Measurements from ENCODE around the gene TEX26.

The TEX26 gene

DNA sequence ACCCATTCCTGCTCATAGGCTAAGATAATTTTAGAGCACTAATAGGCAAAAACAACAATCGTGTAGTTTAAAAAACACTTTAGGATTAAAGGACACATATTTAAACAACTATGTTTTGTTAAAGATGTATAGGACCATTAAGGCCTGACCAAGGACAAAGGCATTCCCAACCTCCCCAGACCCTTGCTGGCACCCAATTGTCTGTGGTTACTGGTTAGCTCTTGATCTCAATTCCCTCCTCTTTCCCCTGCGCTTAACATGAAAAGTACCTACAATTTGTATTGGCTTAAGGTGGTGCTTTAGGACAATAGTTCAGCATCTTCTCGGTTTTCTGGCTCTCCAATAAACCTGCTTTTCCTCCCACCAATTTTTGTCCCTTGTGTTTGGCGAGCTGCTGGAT is 51.0 kb downstream of the TEX26 start:
- H3K4me3 ChIP-seq (ENCODE audit: low read length): no peak overlapping the region
- DNase-seq (ENCODE audit: low read depth): no peak
- TF ChIP-seq, protein P1, sequence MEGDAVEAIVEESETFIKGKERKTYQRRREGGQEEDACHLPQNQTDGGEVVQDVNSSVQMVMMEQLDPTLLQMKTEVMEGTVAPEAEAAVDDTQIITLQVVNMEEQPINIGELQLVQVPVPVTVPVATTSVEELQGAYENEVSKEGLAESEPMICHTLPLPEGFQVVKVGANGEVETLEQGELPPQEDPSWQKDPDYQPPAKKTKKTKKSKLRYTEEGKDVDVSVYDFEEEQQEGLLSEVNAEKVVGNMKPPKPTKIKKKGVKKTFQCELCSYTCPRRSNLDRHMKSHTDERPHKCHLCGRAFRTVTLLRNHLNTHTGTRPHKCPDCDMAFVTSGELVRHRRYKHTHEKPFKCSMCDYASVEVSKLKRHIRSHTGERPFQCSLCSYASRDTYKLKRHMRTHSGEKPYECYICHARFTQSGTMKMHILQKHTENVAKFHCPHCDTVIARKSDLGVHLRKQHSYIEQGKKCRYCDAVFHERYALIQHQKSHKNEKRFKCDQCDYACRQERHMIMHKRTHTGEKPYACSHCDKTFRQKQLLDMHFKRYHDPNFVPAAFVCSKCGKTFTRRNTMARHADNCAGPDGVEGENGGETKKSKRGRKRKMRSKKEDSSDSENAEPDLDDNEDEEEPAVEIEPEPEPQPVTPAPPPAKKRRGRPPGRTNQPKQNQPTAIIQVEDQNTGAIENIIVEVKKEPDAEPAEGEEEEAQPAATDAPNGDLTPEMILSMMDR (IDR thresholded peaks at IDR 0.05; ENCODE audit: insufficient read depth, low read depth, low read length, missing control alignments): no peak

GRCh38 chr13:30984620-30985019 is 52.2 kb downstream of the TEX26 start:
- DNase-seq (ENCODE audit: low read depth): no peak
- TF ChIP-seq, protein P1 (IDR thresholded peaks at IDR 0.05; ENCODE audit: insufficient read depth, low read depth, low read length, missing control alignments): no peak
- H3K4me3 ChIP-seq (ENCODE audit: low read length): no peak overlapping the region

GRCh38 chr13:30985637-30986205 is 53.3 kb downstream of the TEX26 start:
- TF ChIP-seq, protein P1 (IDR thresholded peaks at IDR 0.05; ENCODE audit: insufficient read depth, low read depth, low read length, missing control alignments): no peak
- H3K4me3 ChIP-seq (ENCODE audit: low read length): no peak overlapping the region
- DNase-seq (ENCODE audit: low read depth): peak; percentile 64

- no peak overlapping the region for H3K4me3 ChIP-seq (ENCODE audit: low read length)
- DNase-seq (ENCODE audit: low read depth): no peak
- TF ChIP-seq, protein P1 (IDR thresholded peaks at IDR 0.05; ENCODE audit: insufficient read depth, low read depth, low read length, missing control alignments): no peak
Observed at GRCh38 chr13:30991184-30991583, 58.7 kb downstream of the TEX26 start.

- no peak overlapping the region for H3K4me3 ChIP-seq (ENCODE audit: low read length)
- peak; percentile 48 for DNase-seq (ENCODE audit: low read depth)
- TF ChIP-seq, protein P1 (IDR thresholded peaks at IDR 0.05; ENCODE audit: insufficient read depth, low read depth, low read length, missing control alignments): no peak
Observed at GRCh38 chr13:30991922-30992321, 59.5 kb downstream of the TEX26 start.

- TF ChIP-seq, protein P1 (IDR thresholded peaks at IDR 0.05; ENCODE audit: insufficient read depth, low read depth, low read length, missing control alignments): no peak
- no peak overlapping the region for H3K4me3 ChIP-seq (ENCODE audit: low read length)
- no peak for DNase-seq (ENCODE audit: low read depth)
Observed at GRCh38 chr13:30995331-30995730, 62.9 kb downstream of the TEX26 start.

DNA sequence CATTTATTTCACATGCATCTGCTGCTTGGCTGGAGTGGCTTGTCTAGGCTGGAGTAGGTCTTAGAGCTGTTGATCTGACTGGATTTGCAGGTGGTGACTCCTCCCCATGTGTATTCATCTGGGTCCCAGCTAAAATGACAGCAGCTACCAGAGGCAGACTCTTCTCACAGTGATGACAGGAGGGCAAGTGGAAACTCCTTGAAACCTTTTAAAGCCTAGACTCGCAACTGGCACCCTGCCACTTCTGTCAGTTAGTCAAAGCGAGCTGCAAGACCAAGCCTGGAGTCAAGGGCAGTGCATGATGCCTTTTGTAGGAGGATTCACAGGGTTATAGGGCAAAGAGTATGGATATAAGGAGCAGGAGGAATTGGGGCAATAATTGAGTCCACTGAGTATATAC is 65.2 kb downstream of the TEX26 start:
- H3K4me3 ChIP-seq (ENCODE audit: low read length): no peak overlapping the region
- peak; percentile 63 for DNase-seq (ENCODE audit: low read depth)
- TF ChIP-seq, protein P1 (IDR thresholded peaks at IDR 0.05; ENCODE audit: insufficient read depth, low read depth, low read length, missing control alignments): no peak

Data from epithelial cell of esophagus (primary cell).